H7 (cell line): ENCODE data around the gene BMS1. TPM values are rescaled to one million over a fixed set of nuclear protein-coding genes. Genes with fewer than 3 reads are reported as not detected.
"Not testable (repeated sequence)": the region's sequence is repeated elsewhere in the genome, so short reads cannot be mapped to it uniquely, and the experiment has no call there.

Experiments
- DNase-seq: peaks from one replicate; pipeline ENCODE4 v3.0.0; 2012
- H3K27me3 ChIP-seq: 2 replicates; pipeline ENCODE4 v1.6.0; 2011; ENCODE audit warnings: mild to moderate bottlenecking, low read length; ENCODE audit not compliant: control insufficient read depth, insufficient read depth
- H3K36me3 ChIP-seq: replicated peaks from 2 replicates; pipeline ENCODE4 v1.5.1; 2011; ENCODE audit warnings: low read length; ENCODE audit not compliant: control insufficient read depth, insufficient read depth
- H3K4me3 ChIP-seq: 2 replicates; pipeline ENCODE4 v1.5.1; 2011; ENCODE audit warnings: low read depth, mild to moderate bottlenecking, control low read depth, low read length, moderate library complexity; ENCODE audit not compliant: insufficient read depth
- total RNA-seq: library from RNA; depleted of rRNA; stranded (reverse); fragments of >200 nt; shearing (Covaris generic); gene quantifications from 2 replicates; pipeline ENCODE4 v1.2.3, GENCODE V29; 2014

BMS1 gene
- total RNA-seq, 1 experiment from 2014 or later = 18.5 TPM

- Histone ChIP-seq H3K27me3 (peaks cover 5% of the 10 kb centered on the region; the same call in 1 of the 2 replicates), H3K36me3 (no peaks in the 10 kb centered on the region), H3K4me3 (peak overlapping the region; percentile 10; the same call in 1 of the 2 replicates)
- peak; percentile 92 for DNase-seq
Observed at GRCh38 chr10:42866115-42866995, 83.8 kb downstream of the BMS1 start.

- Histone ChIP-seq H3K27me3 (peaks cover 5% of the 10 kb centered on the region; the same call in 1 of the 2 replicates), H3K4me3 (no peak overlapping the region), H3K36me3 (no peaks in the 10 kb centered on the region)
- DNase-seq = no peak
Observed at GRCh38 chr10:42867571-42867970, 85.0 kb downstream of the BMS1 start.

GRCh38 chr10:42868530-42868929, 85.9 kb downstream of the BMS1 start:
- no peak for DNase-seq
- peaks cover 5% of the 10 kb centered on the region; the same call in 1 of the 2 replicates for H3K27me3 ChIP-seq
- no peaks in the 10 kb centered on the region for H3K36me3 ChIP-seq
- H3K4me3 ChIP-seq = no peak overlapping the region

DNA sequence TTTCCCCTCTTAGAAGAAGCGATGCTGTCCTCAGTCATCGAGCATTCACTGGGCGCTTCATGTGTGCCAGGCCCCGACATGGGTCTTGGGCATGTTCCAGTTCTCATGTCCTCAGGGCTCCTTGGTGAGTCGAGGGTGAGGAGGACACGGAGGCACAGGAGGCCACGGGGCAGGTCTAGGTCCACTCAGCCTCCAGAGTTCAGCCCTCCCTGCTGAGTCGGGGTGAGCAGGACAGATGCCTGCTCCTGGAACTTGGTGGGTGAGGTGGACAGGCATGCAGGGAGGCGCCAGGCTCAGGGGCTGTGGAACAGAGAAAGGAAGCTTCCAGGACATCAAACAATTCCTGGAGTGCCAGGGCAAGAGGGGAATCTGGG, 87.4 kb downstream of the BMS1 start:
- no peaks in the 10 kb centered on the region for H3K36me3 ChIP-seq
- no peak for DNase-seq
- no peak overlapping the region for H3K4me3 ChIP-seq
- H3K27me3 ChIP-seq = peaks cover 5% of the 10 kb centered on the region; the same call in 1 of the 2 replicates

DNA sequence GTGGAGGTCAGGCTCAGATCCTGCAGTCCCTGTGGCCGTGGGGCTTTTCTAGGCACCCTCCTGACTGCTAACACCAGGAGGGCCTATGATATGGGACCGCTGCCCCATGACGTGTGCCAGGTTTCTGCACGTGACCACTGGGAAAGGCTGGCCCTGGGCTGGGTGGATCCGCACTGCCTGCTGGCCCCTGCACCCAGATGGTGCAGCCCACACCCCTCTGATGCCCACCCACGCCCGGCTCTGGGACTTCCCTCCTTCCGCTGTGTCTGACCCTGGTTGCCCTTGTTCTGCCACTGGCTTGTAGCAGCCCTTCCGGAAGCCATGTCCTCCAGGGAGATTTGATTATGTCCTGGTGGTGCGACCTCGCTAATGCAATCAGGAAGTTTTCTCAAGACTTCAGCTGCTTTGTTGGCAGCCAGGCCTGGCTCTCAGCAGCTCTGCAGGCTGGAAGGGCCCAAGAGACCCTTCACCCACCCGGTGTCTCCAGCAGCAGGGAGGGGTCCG, 88.6 kb downstream of the BMS1 start:
- DNase-seq, H3K27me3 ChIP-seq, H3K4me3 ChIP-seq, H3K36me3 ChIP-seq: not testable (repeated sequence)

DNA sequence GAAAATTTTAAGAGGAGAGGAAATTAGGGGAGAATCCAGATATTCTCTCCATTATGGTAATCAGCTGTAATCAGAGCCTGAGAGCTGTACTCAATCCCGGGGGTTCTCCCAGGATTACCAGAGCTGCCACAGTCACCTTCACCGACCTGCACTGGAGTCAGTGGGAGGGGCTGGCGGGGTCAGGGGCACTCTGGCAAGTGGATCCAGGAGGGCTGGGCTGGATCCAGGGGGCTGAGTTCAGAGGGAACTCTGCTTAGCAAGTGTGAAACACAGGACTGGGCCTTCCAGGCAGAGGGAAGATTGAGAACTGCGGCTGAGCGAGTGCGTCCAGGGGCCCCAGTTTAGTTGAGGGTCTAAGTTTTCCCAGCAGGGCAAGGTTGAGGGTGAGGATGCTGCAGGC, 89.2 kb downstream of the BMS1 start:
- Histone ChIP-seq H3K36me3 (no peaks in the 10 kb centered on the region), H3K4me3 (no peak overlapping the region), H3K27me3 (no peaks in the 10 kb centered on the region)
- no peak for DNase-seq

DNA sequence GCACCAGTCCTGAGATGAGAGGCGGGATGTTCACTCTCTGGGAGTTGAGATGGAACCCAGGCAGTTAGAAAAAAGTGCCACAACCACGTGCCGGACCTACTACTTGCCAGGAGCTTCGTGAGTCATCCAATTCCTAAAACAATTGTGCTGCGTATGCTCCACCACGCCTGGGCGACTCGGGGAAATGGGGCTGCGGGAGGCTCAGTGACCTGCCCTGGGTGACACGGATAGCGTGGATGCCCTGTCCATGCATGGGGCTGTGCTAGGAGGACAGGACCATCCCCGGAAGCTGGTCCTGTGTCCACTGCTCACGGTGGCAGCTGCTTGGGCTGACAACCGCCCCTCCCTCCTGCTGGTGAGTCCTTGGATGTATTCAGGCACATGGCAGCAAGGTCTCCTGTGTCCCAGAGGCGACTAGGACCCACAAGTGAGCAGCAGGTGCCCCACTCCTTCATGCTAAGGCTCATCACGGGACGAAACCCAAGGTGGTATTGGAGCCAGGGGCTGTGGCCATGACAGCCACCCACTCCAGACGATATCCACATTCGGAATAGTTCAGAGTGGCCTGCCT, 90.4 kb downstream of the BMS1 start:
- Histone ChIP-seq H3K27me3 (no peaks in the 10 kb centered on the region), H3K36me3 (no peaks in the 10 kb centered on the region), H3K4me3 (no peak overlapping the region)
- DNase-seq = no peak

DNA sequence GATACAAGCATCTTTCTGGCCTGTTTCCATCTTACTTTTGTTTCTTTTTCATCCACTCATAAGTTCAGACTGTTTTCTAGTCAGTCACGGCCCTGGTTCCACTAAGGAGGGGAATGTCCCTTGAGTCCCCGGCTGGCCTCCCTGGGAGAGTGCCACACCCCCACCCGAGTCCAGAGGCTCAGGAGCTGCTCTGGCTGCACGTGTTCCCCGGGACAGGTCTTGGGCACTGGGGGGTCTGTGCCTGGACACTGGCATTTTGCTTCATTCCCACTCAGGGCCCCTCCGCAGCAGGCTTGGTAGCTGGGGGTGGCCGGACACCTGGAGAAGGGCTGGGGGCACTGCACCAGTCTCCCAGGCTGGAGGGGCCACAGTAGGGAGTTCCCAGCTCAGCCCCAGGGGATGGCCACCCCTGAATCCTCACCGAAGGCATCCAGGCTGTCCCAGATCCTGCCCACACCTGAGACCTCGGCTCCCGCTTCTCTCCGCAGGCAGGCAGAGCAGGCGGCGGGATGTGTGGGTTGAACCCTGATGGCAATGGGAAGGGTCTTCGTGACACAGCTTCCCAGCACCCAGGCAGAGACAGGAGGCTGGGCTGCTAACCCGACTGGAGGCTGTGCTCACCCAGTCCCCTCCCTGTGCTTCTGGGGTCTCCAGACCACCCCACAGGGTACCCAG, 92.3 kb downstream of the BMS1 start:
- H3K27me3 ChIP-seq = no peaks in the 10 kb centered on the region
- H3K4me3 ChIP-seq = no peak overlapping the region
- no peaks in the 10 kb centered on the region for H3K36me3 ChIP-seq
- no peak for DNase-seq

GRCh38 chr10:42875388-42875755, 92.8 kb downstream of the BMS1 start:
- Histone ChIP-seq H3K27me3 (no peaks in the 10 kb centered on the region), H3K36me3 (no peaks in the 10 kb centered on the region), H3K4me3 (no peak overlapping the region)
- DNase-seq = no peak

DNA sequence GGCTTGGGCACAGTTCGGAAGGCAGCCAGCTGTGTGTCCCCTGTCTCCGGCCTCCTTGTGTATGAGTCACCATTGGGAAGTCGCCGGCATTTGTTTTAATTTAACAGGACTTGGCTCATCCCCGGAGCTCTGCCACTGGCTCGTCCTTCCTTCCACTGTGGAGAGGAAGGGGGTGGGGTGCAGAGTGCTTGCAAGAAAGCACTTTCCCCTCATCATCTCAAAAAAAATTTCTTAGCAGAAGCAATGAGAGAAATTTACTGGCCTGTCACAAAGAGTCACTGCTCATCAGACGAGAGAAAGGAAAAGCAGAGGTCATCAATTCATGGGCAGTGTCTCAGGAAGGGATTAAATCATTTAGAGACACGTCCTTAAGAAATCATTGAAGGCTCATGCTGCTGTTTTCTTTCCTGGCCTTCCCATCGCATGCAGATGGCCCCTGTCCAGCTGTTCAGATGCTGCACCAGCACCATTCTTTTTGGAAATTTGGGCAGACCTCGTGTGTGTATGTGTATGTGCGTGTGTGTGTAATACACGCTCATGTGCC, 93.3 kb downstream of the BMS1 start:
- Histone ChIP-seq H3K4me3 (no peak overlapping the region), H3K27me3 (no peaks in the 10 kb centered on the region), H3K36me3 (no peaks in the 10 kb centered on the region)
- no peak for DNase-seq

GRCh38 chr10:42876476-42876875, 93.9 kb downstream of the BMS1 start:
- Histone ChIP-seq H3K4me3 (no peak overlapping the region), H3K27me3 (no peaks in the 10 kb centered on the region), H3K36me3 (no peaks in the 10 kb centered on the region)
- DNase-seq = no peak

DNA sequence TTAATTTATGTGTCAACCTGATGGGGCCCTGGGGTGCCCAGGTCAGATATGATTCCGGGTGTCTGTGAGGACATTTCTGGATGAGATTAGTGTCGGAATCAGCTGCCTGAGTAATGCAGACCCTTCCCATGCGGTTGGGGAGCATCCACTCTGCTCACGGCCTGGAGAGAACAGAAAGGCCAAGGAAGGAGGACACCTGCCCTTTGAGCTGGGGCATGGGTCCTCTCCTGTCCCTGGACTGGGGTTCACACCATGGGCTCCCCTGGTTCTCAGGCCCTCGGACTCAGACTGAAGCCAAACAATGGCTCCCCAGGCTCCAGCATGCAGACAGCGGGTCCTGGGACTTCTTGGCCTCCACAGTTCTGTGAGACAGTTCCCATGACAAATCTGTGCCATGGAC, 94.3 kb downstream of the BMS1 start:
- H3K36me3 ChIP-seq = no peaks in the 10 kb centered on the region
- no peak overlapping the region for H3K4me3 ChIP-seq
- no peak for DNase-seq
- H3K27me3 ChIP-seq = no peaks in the 10 kb centered on the region

- Histone ChIP-seq H3K27me3 (no peaks in the 10 kb centered on the region), H3K36me3 (no peaks in the 10 kb centered on the region), H3K4me3 (no peak overlapping the region)
- no peak for DNase-seq
Observed at GRCh38 chr10:42877496-42878030, 95.0 kb downstream of the BMS1 start.

GRCh38 chr10:42878134-42878820, 95.7 kb downstream of the BMS1 start:
- H3K27me3 ChIP-seq = no peaks in the 10 kb centered on the region
- DNase-seq = no peak
- no peaks in the 10 kb centered on the region for H3K36me3 ChIP-seq
- H3K4me3 ChIP-seq = no peak overlapping the region
